B cell (primary cell): ENCODE data around the gene CCDC141. TPM values are rescaled to one million over a fixed set of nuclear protein-coding genes. Genes with fewer than 3 reads are reported as not detected.

Experiments used
- ATAC-seq: fragments of 200-7000 bp; cut with Tn5 transposase; one replicate; pipeline ENCODE4 v1.10.0; 2021; ENCODE audit warnings: low read depth, mild to moderate bottlenecking, moderate number of reproducible peaks, moderate library complexity
- CTCF ChIA-PET: fragments of 350-600 bp; sonication (Branson Sonifier 250); formaldehyde crosslinking; loops from one replicate; lab custom pipeline; 2021; ENCODE audit warnings: antibody characterized with exemption, inconsistent platforms; lab: Charles Lee
- POLR2A ChIA-PET: fragments of 350-600 bp; sonication (Branson Sonifier 250); formaldehyde crosslinking; loops from one replicate; lab custom pipeline; 2021; ENCODE audit warnings: antibody characterized with exemption; lab: Charles Lee
- DNase-seq: peaks from one replicate; pipeline ENCODE4 v3.0.0; 2013
- H2AFZ ChIP-seq: 2 replicates; pipeline ENCODE4 v1.6.1; 2012; ENCODE audit warnings: mild to moderate bottlenecking, low read depth, low read length; ENCODE audit not compliant: insufficient read depth, poor library complexity, severe bottlenecking
- H3K27ac ChIP-seq, 2 donors: 1 replicate in 1 of 2; 2 replicates in 1 of 2; pipeline ENCODE4 v1.5.1; 2012 to 2013; ENCODE audit warnings: low read length in 2 of 2, mild to moderate bottlenecking in 2 of 2, moderate library complexity in 1 of 2
- H3K27me3 ChIP-seq, 4 experiments: fragments of 200-600 bp in 1 of 4; sonication (generic) in 1 of 4; replicated peaks in 1 of 4; 1 replicate in 2 of 4; 2 replicates in 2 of 4; pipeline versions ENCODE4 v1.6.1 to v1.7.0; 2013 to 2016; ENCODE audit warnings: low read length in 3 of 4, mild to moderate bottlenecking in 2 of 4, mixed read lengths in 1 of 4, moderate library complexity in 1 of 4; ENCODE audit not compliant: insufficient read depth in 4 of 4, control insufficient read depth in 3 of 4; ENCODE audit errors: control extremely low read depth in 1 of 4
- H3K36me3 ChIP-seq, 2 experiments: replicated peaks in 1 of 2; 1 replicate in 1 of 2; 2 replicates in 1 of 2; pipeline versions ENCODE4 v1.6.1 to v1.7.1; 2013; ENCODE audit warnings: low read length in 1 of 2; ENCODE audit not compliant: insufficient read depth in 2 of 2, control insufficient read depth in 1 of 2; ENCODE audit errors: control extremely low read depth in 1 of 2, extremely low read depth in 1 of 2
- H3K4me1 ChIP-seq, 2 donors: fragments of 200-600 bp in 1 of 2; sonication (generic) in 1 of 2; 1 replicate in 1 of 2; 2 replicates in 1 of 2; pipeline versions ENCODE4 v1.5.1 to v1.6.1; 2013 to 2017; ENCODE audit warnings: low read length in 2 of 2; ENCODE audit not compliant: control insufficient read depth in 2 of 2, insufficient read depth in 2 of 2
- H3K4me2 ChIP-seq: replicated peaks from 2 replicates; pipeline ENCODE3; 2012; ENCODE audit warnings: mild to moderate bottlenecking, low read depth, low read length; ENCODE audit not compliant: poor library complexity, severe bottlenecking
- H3K4me3 ChIP-seq, 5 experiments: fragments of 200-600 bp in 1 of 5; sonication (generic) in 1 of 5; 1 replicate in 3 of 5; 2 replicates in 2 of 5; pipeline versions ENCODE4 v1.5.1 to v1.7.0; 2011 to 2016; ENCODE audit warnings: low read length in 4 of 5, mild to moderate bottlenecking in 4 of 5, low read depth in 2 of 5, control low read depth in 1 of 5, moderate library complexity in 1 of 5; ENCODE audit not compliant: insufficient read depth in 1 of 5; ENCODE audit errors: control extremely low read depth in 1 of 5, extremely low read depth in 1 of 5
- H3K79me2 ChIP-seq: fragments of 200-600 bp; sonication (generic); one replicate; pipeline ENCODE4 v1.6.0; 2016; ENCODE audit warnings: low read length; ENCODE audit not compliant: control insufficient read depth, insufficient read depth
- H3K9ac ChIP-seq: fragments of 200-600 bp; sonication (generic); 2 replicates; pipeline ENCODE4 v1.6.1; 2017; ENCODE audit warnings: mild to moderate bottlenecking, low read length, moderate library complexity
- H3K9me3 ChIP-seq, 3 donors: one replicate each; pipeline versions ENCODE4 v1.6.1 to v1.7.1; 2013; ENCODE audit warnings: low read length in 2 of 3; ENCODE audit not compliant: control insufficient read depth in 2 of 3, insufficient read depth in 1 of 3; ENCODE audit errors: control extremely low read depth in 1 of 3
- H4K20me1 ChIP-seq: 2 replicates; pipeline ENCODE4 v1.6.0; 2012; ENCODE audit warnings: mild to moderate bottlenecking, low read length; ENCODE audit not compliant: insufficient read depth, control insufficient read depth, poor library complexity, severe bottlenecking
- H3K27ac Mint-ChIP-seq: one replicate; pipeline ENCODE4 v1.8.0; 2021; ENCODE audit warnings: mixed read lengths
- H3K27me3 Mint-ChIP-seq: one replicate; pipeline ENCODE4 v1.8.0; 2021; ENCODE audit warnings: mixed read lengths
- H3K4me1 Mint-ChIP-seq: one replicate; pipeline ENCODE4 v1.8.0; 2021; ENCODE audit warnings: mixed read lengths
- H3K4me3 Mint-ChIP-seq: one replicate; pipeline ENCODE4 v1.8.0; 2021; ENCODE audit warnings: mixed read lengths
- H3K9me3 Mint-ChIP-seq: one replicate; pipeline ENCODE4 v1.8.0; 2022; ENCODE audit warnings: mixed read lengths; ENCODE audit not compliant: insufficient read depth
- EZH2 ChIP-seq: IDR thresholded peaks from 2 replicates; pipeline ENCODE4 v1.6.1; 2012; ENCODE audit warnings: borderline replicate concordance, low read depth, mild to moderate bottlenecking, moderate library complexity, low read length; ENCODE audit not compliant: insufficient read depth, poor library complexity, severe bottlenecking
- WGBS: methylation state at CpG from one replicate; pipeline ENCODE4 v1.1.5; 2013; ENCODE audit warnings: missing lambda C conversion rate; ENCODE audit not compliant: insufficient coverage; 5-methylcytosine and 5-hydroxymethylcytosine counted together
- intact Hi-C: fragments of 100-400 bp; cut with micrococcal nuclease; formaldehyde crosslinking; loops from one replicate; pipeline ENCODE4 v1.10.0; 2022
- polyA plus RNA-seq: library from polyadenylated mRNA; depleted of rRNA; stranded (reverse); fragments of >200 nt; gene quantifications from 2 replicates; pipeline ENCODE4 v1.2.3, GENCODE V29; 2012
- total RNA-seq, 2 donors: library from RNA; stranded (reverse); fragments of 120-200 nt in 1 of 2; gene quantifications; 1 replicate in 1 of 2; 2 replicates in 1 of 2; pipeline versions ENCODE4 v1.2.3 to v1.2.4, GENCODE V29; 2013 to 2022
- TF ChIP-seq, protein P1 (sequence below): fragments of 200-600 bp; IDR thresholded peaks from one replicate; pipeline ENCODE4 v1.8.0; 2022; ENCODE audit warnings: antibody characterized with exemption, mild to moderate bottlenecking

Gene CCDC141
- total and polyA plus RNA-seq, 2 donors (not counting 1 experiment from before 2014, with no cell fraction given): 2.1 to 47.5 TPM

DNA sequence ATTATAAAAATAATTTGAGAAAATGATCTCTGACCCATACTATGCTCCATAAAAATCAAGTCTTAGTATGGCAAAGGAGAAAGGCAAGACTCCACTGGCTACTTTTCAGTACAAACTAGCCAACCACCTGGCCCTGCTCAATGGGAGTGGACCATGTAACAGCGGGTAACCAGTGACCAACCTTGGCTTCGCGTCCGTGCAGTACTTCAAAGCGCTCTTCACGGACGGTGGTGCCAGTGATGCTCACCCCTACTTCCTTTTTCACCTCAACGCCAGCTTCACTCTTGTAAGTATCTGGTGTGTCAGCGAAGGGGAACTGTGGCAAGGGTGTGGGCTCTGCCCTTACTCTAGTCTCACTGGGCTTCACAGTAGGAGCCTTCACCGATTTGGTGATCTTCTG, 266.0 kb downstream of the CCDC141 start:
- H3K4me1 Mint-ChIP-seq: no peaks in the 10 kb centered on the region
- H3K9me3 Mint-ChIP-seq: no peaks in the 10 kb centered on the region
- 100% methylated on average over 2 of the region's 10 CpGs for WGBS
- Histone ChIP-seq H3K9me3 (no peaks in the 10 kb centered on the region), H2AFZ (no peak overlapping the region), H3K27me3 (no peaks in the 10 kb centered on the region), H3K4me1 (no peaks in the 10 kb centered on the region), H3K36me3 (peaks cover 0 to 7% of the 10 kb centered on the region in 2 experiments), H3K79me2 (no peaks in the 10 kb centered on the region), H3K27ac (no peak overlapping the region), H4K20me1 (no peaks in the 10 kb centered on the region), H3K4me3 (no peak overlapping the region), H3K4me2 (no peak overlapping the region), H3K9ac (no peak overlapping the region)
- POLR2A ChIA-PET: no interaction called here
- H3K4me3 Mint-ChIP-seq: no peak overlapping the region
- no peaks in the 10 kb centered on the region for H3K27me3 Mint-ChIP-seq
- no peak for DNase-seq
- TF ChIP-seq, protein P1, sequence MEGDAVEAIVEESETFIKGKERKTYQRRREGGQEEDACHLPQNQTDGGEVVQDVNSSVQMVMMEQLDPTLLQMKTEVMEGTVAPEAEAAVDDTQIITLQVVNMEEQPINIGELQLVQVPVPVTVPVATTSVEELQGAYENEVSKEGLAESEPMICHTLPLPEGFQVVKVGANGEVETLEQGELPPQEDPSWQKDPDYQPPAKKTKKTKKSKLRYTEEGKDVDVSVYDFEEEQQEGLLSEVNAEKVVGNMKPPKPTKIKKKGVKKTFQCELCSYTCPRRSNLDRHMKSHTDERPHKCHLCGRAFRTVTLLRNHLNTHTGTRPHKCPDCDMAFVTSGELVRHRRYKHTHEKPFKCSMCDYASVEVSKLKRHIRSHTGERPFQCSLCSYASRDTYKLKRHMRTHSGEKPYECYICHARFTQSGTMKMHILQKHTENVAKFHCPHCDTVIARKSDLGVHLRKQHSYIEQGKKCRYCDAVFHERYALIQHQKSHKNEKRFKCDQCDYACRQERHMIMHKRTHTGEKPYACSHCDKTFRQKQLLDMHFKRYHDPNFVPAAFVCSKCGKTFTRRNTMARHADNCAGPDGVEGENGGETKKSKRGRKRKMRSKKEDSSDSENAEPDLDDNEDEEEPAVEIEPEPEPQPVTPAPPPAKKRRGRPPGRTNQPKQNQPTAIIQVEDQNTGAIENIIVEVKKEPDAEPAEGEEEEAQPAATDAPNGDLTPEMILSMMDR: no peak
- TF ChIP-seq EZH2: no peak
- intact Hi-C loops: no loop called here
- no peak overlapping the region for H3K27ac Mint-ChIP-seq
- CTCF ChIA-PET: interaction anchor here (1.0 kb wide), 1 partner anchor 345 kb away, joined by 3 read pairs; no protein-coding TSS in a partner anchor
- no peak for ATAC-seq

DNA sequence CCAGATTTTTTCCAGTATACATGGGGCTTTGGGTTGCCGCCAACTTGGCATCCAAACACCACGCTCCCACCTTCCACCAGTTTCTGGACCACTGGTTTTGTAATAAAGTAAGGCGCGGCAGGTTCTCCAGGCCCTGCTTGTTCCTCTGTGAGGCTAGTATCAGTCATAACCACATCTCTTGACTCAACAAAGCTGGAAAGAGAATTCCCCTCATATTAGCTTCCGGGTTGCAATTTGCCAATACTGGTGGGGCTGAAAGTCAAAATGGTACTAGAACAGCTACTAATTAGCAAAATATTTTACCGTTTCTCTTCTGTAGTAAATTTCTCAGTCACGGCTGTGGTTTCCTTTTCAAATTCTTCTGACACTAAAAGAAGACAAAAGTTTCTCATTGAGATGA, 267.7 kb downstream of the CCDC141 start:
- Histone ChIP-seq H3K36me3 (peaks cover 0 to 16% of the 10 kb centered on the region in 2 experiments), H4K20me1 (no peaks in the 10 kb centered on the region), H3K4me3 (no peak overlapping the region), H2AFZ (no peak overlapping the region), H3K9ac (no peak overlapping the region), H3K27ac (no peak overlapping the region), H3K4me2 (no peak overlapping the region), H3K27me3 (no peaks in the 10 kb centered on the region), H3K79me2 (no peaks in the 10 kb centered on the region), H3K4me1 (no peaks in the 10 kb centered on the region), H3K9me3 (no peaks in the 10 kb centered on the region)
- WGBS: 100% methylated on average over 1 of the region's 7 CpGs
- Mint-ChIP-seq H3K27ac (no peak overlapping the region), H3K4me1 (no peaks in the 10 kb centered on the region), H3K4me3 (no peak overlapping the region), H3K27me3 (no peaks in the 10 kb centered on the region), H3K9me3 (no peaks in the 10 kb centered on the region)
- CTCF ChIA-PET: no interaction called here
- TF ChIP-seq, protein P1: no peak
- TF ChIP-seq EZH2: no peak
- DNase-seq (no peak), ATAC-seq (no peak)
- POLR2A ChIA-PET: no interaction called here
- intact Hi-C loops: no loop called here

Other genes starting within 250 kb of the CCDC141 start
- gene TTN, start 242.7 kb downstream of the CCDC141 start, total RNA-seq: 46.4 and 52.7 TPM in 2 replicates
- 1.0 and 1.7 TPM in 2 replicates for gene TTN, start 242.7 kb downstream of the CCDC141 start, polyA plus RNA-seq
- gene SESTD1, start 214.7 kb upstream of the CCDC141 start, total RNA-seq: 66.1 and 71.9 TPM in 2 replicates
- 52.0 and 53.2 TPM in 2 replicates for gene SESTD1, start 214.7 kb upstream of the CCDC141 start, polyA plus RNA-seq